Amygdala (tissue), 56 donors: Measurements from ENCODE around the gene CD99.

Experiments used
- DNase-seq, 56 donors: peaks; one replicate each; lab custom pipeline; 2025; lab: John Stamatoyannopoulos, UW

CD99 gene

DNA sequence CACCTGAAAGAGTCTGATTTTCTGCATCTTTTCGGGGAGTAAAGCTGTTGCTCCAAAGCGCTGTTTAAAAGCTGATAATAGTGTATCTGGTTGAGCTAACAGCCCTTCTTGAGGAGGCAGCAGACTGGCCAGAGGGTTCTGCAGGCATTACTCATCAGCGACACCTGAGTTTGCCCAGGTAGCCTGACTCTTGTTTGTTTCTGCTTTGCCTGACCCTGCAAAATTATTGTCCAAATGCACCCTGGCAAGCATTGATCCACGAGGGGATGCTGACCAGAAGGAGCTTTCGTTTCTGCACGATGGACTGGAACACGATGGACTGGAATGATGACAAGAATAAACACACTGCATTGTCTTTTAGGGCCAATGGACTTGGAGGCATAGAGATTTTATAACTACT is 6.2 kb downstream of the CD99 start:
- DNase-seq = no peak

DNA sequence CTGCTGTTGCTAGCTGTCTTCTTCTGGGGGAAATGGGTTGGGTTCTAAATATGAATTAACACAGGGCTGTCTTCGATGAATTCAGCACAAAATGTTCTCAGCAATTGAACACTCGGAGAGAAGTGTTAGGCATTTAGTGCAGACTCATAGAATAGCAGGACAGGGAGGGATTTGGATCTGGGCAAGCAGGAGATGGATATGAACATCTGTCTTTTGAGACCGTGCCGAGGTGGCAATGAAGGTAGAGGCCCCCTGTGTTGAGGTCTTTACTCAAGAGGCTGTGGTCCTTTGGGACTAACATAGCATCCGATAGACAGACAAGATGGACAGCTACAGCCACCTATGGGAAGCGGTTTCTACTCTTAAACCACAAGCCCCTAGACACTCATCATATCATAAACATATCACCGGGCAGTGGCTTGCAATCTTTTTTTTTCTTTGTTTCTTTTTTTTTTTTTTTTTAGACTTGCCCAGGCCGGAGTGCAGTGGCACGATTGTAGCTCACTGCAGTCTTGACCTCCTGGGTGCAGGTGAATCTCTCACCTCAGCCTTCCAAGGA is 6.7 kb downstream of the CD99 start:
- no peak for DNase-seq

DNA sequence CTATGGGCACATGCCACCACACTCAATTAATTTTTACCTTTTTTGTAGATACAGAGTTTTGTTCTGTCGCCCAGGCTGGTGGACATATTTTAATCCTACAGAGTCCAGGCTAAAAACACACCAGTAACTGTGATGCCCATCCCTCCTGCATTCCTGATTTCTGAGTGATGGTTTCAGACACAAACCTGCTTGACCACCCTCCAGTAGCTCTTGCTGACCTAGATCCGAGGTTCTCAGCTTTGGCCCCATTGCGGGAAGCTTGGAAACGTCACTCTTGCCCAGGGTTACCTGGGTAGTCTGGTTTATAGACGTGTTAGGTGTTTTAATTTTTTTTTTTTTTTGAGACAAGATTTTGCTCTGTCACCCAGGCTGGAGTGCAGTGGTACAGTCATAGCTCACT is 7.5 kb downstream of the CD99 start:
- DNase-seq = no peak

DNA sequence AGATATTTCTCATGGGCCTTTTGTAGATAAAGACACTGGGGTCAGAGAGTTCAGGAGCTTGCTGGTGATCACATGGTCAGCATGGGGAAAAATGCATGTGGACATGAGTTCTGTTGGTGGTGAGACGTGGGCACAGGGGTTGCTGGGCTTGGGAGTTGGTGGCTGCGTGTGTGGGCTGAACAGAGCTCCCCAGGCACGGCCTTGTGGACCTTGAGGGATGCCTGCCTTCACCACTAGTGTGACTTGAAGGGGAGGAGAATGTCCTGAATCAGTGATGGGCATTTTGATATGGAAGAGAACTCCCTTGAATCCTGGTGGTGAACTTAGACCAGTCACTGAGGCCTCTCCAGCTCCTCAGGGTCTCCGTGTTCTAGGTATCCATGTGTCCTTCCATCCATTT is 8.9 kb downstream of the CD99 start:
- no peak for DNase-seq

DNA sequence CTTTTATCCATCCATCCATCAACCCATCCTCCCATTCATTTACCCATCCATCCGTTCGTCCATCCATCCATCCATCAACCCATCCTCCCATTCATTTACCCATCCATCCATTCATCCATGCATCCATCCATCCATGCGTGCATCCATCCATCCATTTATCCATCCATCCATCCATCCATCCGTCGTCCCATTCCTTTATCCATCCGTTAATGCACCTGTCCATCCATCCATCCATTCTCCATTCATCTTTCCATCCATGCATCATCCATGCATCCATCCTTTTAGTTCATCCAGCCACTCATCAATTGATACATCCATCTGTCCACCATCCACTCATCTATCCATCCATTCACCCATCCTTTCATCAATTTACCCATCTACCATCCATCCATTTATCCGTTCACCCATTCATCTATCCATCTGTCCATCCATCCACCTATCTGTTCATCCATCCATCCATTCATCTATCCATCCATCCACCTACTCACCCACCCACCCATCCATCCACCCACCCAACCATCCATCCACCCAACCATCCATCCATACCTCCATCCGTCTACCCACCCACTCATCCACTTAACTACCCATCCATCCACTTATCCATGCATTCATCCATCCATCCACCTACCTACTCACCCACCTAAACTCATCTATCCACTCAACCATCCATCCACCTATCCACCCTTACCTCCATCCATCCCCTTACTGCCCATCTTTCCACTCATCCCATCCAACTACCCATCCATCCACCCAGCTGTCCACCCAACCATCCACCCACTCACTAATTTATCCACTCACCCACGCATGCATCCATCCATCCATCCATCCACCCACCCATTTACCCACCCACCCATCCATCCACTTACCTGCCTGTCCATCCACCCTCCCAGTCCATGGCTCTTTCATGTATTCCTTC is 9.6 kb downstream of the CD99 start:
- no peak for DNase-seq

DNA sequence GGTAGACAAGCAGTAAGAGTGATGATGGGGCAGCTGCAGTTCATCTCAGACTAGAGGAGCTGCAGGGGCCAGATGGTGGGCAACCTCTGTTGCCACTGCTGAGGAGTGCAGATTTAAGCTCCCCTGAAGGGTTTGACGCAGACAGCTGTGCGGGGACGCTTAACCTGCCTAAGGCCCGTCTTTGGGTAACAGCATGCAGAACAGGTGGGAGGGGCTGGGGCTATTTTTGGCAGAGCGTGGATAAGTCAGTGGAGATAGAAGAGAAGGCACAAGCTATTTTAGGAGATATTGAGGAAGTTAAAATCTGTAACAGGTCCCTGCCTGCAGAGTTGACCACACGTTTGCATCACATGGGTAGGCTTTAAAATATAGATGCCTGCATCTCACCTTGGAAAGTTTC is 10.5 kb downstream of the CD99 start:
- DNase-seq = no peak

DNA sequence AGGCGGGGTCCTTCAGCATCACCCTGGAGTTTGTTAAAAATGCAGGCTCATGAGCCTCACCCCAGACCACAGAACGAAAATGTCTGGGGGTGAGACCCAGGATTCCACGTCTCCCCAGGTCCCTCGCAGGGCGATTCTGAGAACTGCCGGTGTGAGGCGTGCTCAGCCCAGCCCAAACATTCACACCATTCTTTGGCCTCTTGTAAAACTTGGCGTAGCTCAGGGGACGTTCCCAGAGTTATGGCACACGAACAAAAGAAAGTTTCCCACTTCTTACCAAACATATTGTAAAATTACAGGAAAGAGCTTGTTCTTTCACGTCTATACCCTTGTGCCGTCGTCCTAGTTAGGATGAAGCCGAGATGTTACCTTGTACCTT is 12.9 kb downstream of the CD99 start:
- DNase-seq = no peak

DNA sequence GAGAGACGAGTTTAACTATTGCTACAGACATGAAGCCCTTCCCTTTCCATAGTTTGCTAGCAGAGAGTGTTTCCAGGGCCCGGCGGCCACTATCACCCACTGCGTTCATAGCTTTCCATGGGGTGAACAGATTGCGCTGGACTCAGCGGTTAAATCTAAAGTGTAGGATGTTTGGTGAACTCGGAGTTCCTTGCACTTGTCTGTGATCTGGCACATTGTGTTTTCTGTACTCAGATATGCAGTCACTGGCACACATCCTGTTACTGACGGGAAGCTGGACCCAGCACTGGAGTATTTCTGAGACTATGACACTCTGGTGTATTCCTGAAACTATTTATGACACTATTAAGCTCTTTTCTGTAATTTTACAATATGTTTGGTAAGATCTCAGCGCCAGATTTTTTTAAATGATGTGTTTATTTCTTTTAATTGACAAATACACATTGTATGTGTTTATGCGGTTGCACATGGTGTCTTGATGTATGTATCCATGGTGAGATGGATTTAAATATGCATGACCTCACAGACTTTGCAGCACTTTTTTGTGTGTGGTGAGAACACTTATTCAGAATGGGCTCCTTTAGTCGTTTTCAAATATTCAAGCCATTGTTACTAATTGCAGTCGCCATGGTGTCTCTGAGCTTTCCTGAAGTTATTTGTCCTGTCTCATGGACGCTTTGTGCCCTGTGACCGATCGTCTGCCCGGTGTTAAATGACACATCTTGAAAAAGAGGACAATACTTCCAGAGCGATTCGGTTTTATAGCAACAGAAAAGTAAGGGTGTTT is 14.1 kb downstream of the CD99 start:
- DNase-seq = no peak

DNA sequence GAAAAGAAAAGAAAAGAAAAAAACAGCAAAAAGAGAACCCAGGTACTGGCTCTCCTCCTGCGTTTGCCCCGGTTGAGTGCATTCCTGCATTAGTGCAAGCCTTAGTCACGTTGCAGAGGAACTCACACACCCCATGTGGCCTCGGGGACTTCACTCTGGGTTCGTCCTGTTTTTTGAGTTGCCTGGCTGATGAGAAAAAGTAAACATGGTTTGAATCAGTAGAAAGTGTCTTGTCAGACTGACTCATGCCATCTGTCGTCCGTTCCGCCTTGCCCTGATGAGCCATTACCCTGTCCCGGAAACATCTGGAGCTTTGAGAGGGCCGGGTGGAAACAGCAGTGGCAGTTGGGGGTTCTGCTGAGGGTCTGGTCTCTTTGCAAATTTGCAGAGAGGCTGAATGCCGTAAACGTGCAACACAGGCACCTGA is 16.3 kb downstream of the CD99 start:
- no peak for DNase-seq

DNA sequence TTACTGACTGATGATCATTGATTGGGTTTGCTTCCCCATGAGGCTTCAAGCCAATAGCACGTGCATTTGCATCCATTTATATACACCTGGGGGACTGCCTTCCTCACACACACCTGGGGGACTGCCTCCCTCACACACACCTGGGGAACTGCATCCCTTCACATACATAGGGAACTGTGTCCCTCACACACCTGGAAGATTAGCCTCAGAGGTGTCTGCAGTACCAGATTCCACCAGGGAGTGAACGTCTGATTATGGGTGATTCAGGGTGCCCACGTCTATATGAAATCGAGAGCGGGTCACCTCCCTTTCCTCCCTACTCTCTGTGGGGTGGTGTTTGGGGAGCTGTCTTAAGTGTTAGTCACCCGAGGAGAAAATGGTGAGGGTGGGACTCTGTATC is 16.9 kb downstream of the CD99 start:
- DNase-seq = no peak

DNA sequence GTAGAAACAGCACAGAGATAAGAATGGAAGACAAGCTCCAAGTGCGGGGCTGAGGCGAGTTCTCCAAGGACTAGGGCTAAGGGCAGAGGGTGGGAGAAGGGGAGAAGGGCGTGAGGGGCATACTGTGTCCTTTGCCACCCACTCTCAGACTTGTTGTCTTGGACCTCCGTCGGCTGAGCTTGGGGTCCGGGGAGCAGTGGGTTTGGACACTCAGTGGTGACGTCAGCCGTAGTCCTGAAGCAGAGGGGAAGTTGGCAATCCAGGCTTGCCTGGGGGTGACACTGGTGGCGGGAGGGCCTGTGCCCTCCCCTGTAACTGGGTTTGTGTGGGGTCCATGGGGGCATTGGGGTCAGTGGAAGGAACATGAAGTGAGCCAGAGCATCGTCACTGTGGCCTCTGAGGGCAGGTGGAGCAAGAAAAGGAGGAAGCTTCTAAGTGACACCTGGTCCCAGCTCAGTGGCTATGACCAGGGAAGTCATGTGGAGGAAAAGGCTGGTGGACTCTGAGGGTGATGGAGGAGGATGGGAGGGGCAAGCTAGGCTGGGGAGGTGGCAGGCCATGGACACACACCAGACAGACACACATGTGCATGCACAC is 17.6 kb downstream of the CD99 start:
- DNase-seq = no peak

DNA sequence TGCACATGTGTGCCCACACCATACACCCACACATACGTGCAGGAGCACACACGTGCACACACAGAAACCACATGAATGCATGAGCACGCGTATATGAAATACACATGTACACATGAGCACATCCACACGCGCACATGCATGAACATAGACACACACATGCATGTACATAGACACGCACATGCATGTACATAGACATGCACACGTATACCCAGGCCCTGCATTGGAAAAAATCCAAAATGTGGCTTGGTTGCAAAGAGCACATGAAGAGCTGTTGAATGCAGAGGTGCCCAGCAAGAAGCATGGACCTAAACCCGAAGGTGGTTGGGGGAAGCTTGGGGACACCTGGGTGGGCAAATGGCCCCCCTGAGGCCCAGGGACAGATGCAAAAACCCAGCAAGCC is 18.5 kb downstream of the CD99 start:
- no peak for DNase-seq

DNA sequence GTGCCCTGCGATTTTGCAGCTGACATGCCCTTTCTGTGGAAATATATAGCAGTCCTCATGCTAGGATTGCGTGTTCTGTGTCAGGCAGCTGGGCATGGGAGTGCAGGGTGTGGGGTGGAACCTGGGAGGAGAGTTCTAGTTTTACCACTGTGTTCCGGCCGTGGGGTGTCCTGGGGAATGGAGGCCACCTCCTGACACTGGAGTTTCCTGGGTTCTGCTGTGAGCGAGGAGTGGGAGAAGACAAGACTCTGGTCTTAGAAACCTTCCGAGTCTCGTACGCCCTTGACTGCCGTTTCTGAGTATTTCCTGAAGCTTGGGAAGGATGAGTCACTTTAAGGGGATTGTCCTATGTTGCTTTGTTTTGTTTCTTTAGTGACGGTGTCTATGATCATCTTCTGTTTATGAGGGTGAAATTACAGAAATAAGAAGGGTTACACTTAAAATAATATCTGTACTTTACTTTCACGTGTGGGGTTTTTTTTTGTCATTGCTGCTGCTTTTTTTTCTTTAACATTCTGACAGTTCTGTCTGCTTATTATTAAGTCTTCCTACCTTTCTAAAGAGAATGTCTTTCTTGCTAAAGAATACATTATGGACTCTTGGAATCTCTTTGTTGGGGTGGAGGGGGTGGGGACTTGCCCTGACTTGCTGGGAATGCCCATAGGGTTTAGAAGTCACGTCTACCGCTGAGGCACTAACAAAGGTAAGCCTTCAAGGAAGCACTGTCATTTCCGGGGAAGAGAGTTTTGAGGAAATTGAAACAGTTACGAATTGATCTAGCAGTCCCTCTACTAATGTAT is 19.1 kb downstream of the CD99 start:
- no peak for DNase-seq

DNA sequence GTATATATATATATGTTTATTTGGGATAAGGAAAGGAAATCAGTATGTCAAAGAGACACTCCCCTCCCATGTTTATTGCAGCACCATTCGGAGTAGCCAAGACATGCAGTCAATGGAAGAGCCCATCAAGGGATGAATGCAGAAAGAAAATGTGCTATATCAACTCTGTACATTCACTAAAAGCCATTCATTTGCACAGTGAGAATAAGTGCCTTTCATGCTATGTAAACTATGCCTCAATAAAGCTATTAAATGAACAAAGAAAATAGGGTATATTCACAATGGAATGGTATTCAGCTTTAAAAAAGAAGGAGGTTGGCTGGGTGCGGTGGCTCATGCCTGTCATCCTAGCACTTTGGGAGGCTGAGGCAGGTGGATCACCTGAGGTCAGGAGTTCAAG is 20.3 kb downstream of the CD99 start:
- no peak for DNase-seq

DNA sequence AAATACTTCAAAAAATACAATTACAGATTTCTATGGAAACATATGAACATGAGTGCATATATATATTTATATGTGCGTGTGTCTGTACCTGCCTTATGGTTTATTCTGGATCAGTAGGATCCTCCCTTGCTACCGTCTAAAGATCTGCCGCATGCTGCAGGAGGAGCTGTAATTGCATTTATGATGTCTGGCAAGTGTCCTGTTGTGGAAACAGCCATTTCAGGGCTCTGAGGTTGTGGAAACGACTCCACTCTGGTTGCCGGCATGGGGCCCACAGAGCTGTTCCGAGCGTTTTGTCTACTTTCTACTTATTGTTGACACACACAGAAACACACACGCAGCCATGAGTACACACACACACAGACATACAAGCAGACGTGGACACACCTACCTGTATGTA is 21.3 kb downstream of the CD99 start:
- no peak for DNase-seq

DNA sequence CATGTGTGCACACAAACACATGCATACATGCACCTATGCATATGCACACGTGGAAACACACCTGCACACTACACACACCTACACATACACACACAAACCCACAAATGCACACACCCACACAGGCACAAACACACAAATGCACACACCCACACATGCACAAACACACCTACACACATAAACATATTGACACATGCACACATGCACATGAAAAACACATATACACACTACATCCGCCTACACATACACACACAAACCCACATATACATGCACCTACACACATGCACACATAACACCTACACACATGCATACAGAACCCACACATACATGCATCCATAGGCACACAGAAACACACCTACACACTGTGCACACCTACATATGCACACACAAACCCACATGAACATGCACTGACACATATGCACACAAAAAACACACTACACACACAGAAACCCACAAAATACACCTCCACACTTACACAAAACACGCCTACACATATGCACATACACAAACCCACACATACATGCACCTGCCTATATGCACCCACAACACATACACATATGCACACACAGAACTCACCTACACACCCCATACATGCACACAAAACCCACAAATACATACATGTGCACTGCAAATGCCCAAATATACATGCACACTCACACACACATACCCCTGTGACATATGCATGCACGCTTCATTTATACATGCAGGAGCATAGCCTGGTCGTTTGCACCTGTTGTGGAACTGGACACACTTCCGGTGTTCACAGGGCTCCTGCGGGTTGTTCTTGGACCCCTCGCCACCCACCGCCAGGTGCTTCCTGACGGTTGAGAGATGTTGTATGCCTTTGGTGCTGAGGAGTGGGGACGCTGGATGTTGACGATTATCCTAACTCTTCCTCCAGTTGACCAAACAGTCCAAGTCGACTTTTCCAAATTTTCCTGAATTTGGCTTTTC is 22.1 kb downstream of the CD99 start:
- DNase-seq = no peak

DNA sequence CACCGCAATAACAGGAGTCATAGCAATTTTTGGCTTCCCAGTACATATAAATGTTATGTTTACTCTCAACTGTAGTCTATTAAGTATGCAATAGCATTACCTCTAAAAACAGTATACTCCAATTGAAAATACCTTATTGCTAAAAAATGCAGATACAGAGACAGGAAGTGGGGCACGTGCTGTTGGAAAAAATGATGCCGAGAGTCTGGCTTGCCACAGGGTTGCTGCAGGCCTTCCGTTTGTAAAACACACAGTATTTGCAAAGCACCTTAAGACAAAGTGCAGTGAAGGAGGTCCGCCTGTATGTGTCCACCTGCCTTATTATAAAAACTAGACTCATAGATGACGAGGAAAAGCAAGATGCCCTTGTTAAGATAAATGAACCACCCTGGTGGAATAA is 23.5 kb downstream of the CD99 start:
- no peak for DNase-seq

DNA sequence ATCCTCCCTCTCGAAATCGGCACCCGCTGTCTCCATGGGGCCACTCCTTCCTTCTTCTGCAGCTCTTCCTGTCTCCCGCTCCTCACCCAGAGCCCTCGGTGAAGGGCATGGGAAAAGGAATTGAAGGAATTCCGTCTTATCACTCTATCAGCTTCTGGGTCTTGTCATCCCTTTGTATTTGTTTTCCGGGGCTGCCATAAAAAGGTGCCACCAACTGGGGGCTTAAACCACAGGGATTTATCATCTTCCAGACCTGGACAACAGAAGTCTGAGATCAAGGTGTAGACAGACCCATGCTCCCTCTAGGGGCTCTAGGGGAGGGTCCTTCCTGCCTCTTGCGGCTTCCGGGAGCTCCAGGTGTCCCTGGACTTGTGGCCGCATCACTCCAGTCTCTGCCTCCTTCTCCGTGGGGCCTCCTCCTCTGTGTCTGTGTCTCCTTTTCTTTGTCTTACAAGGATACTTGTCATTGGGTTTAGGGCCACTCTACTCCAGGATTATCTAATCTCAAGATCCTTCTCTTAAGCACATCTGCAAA is 24.0 kb downstream of the CD99 start:
- DNase-seq = no peak

DNA sequence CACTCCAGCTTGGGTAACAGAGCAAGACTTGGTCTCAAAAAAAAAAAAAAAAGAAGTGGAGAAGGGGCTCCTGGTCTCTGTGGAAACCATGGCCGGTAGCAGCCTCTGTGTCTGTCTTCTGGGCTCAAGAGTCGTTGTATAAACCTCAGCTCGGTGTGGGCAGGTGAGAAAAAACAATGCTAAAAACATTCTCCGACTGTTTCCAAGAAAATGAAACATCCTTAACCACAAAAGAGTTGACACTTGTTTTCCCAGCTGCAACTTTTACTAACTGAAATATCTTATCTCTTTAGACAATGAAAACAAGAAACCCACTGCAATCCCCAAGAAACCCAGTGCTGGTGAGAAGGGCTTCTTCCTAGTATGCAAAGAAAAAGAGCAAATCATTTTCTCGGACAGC is 26.2 kb downstream of the CD99 start:
- no peak for DNase-seq
